H7 (cell line): Measurements from ENCODE around the gene PNMT. TPM values are rescaled to one million over a fixed set of nuclear protein-coding genes. Genes with fewer than 3 reads are reported as not detected.
"Not testable (repeated sequence)": the region's sequence is repeated elsewhere in the genome, so short reads cannot be mapped to it uniquely, and the experiment has no call there.

Experiments used
- DNase-seq: peaks from one replicate; pipeline ENCODE4 v3.0.0; 2012
- H3K27me3 ChIP-seq: 2 replicates; pipeline ENCODE4 v1.6.0; 2011; ENCODE audit warnings: mild to moderate bottlenecking, low read length; ENCODE audit not compliant: control insufficient read depth, insufficient read depth
- H3K36me3 ChIP-seq: replicated peaks from 2 replicates; pipeline ENCODE4 v1.5.1; 2011; ENCODE audit warnings: low read length; ENCODE audit not compliant: control insufficient read depth, insufficient read depth
- H3K4me3 ChIP-seq: 2 replicates; pipeline ENCODE4 v1.5.1; 2011; ENCODE audit warnings: low read depth, mild to moderate bottlenecking, control low read depth, low read length, moderate library complexity; ENCODE audit not compliant: insufficient read depth
- total RNA-seq: library from RNA; depleted of rRNA; stranded (reverse); fragments of >200 nt; shearing (Covaris generic); gene quantifications from 2 replicates; pipeline ENCODE4 v1.2.3, GENCODE V29; 2014

PNMT gene
- total RNA-seq, 1 experiment from 2014 or later = 2.4 TPM

GRCh38 chr17:39696731-39697130 is 28.5 kb downstream of the PNMT start:
- Histone ChIP-seq H3K27me3 (no peaks in the 10 kb centered on the region), H3K4me3 (no peak overlapping the region), H3K36me3 (no peaks in the 10 kb centered on the region)
- DNase-seq = no peak

- H3K27me3 ChIP-seq = no peaks in the 10 kb centered on the region
- H3K36me3 ChIP-seq = no peaks in the 10 kb centered on the region; the same call in 1 of the 2 replicates
- H3K4me3 ChIP-seq = no peak overlapping the region
- no peak for DNase-seq
Measured at GRCh38 chr17:39697961-39698360, 29.7 kb downstream of the PNMT start.

- not testable (repeated sequence) for H3K27me3 ChIP-seq, H3K36me3 ChIP-seq, DNase-seq
- H3K4me3 ChIP-seq = peak overlapping the region; percentile 95
Measured at GRCh38 chr17:39699157-39699817, 31.0 kb downstream of the PNMT start.

GRCh38 chr17:39699818-39700147 is 31.5 kb downstream of the PNMT start, which contains the start of gene ERBB2:
TSS of gene ERBB2 (plus strand) at chr17:39700064. CDS start at chr17:39700239, 175 bp downstream.
- Histone ChIP-seq H3K27me3 (no peaks in the 10 kb centered on the region), H3K4me3 (peak within 1 kb of the TSS; percentile 95), H3K36me3 (no peaks in the 10 kb centered on the region; the same call in 1 of the 2 replicates)
- peak; percentile 89 for DNase-seq

- Histone ChIP-seq H3K4me3 (peak overlapping the region; percentile 95), H3K36me3 (no peaks in the 10 kb centered on the region; the same call in 1 of the 2 replicates), H3K27me3 (no peaks in the 10 kb centered on the region)
- DNase-seq = peak; percentile 81
Measured at GRCh38 chr17:39700148-39700987, 32.1 kb downstream of the PNMT start.

- Histone ChIP-seq H3K27me3 (no peaks in the 10 kb centered on the region), H3K36me3 (no peaks in the 10 kb centered on the region; the same call in none of the 2 replicates), H3K4me3 (peak overlapping the region; percentile 95)
- DNase-seq = peak; percentile 70
Measured at GRCh38 chr17:39701012-39701783, 32.9 kb downstream of the PNMT start.

GRCh38 chr17:39701784-39702422 is 33.6 kb downstream of the PNMT start:
- no peaks in the 10 kb centered on the region for H3K27me3 ChIP-seq
- H3K4me3 ChIP-seq = peak overlapping the region; percentile 95
- no peak for DNase-seq
- H3K36me3 ChIP-seq = no peaks in the 10 kb centered on the region; the same call in none of the 2 replicates

- peaks cover 4% of the 10 kb centered on the region for H3K36me3 ChIP-seq
- no peak overlapping the region for H3K4me3 ChIP-seq
- no peaks in the 10 kb centered on the region for H3K27me3 ChIP-seq
- DNase-seq = no peak
Measured at GRCh38 chr17:39702901-39703893, 34.9 kb downstream of the PNMT start.

GRCh38 chr17:39703913-39704312 is 35.7 kb downstream of the PNMT start:
- no peak for DNase-seq
- Histone ChIP-seq H3K4me3 (no peak overlapping the region), H3K36me3 (peaks cover 11% of the 10 kb centered on the region), H3K27me3 (no peaks in the 10 kb centered on the region)

GRCh38 chr17:39704821-39705551 is 36.7 kb downstream of the PNMT start:
- Histone ChIP-seq H3K4me3 (no peak overlapping the region), H3K36me3 (peaks cover 15% of the 10 kb centered on the region), H3K27me3 (no peaks in the 10 kb centered on the region)
- peak; percentile 89 for DNase-seq

GRCh38 chr17:39705786-39706348 is 37.6 kb downstream of the PNMT start:
- H3K36me3 ChIP-seq = peaks cover 19% of the 10 kb centered on the region
- no peak for DNase-seq
- no peaks in the 10 kb centered on the region for H3K27me3 ChIP-seq
- H3K4me3 ChIP-seq = no peak overlapping the region

- H3K4me3 ChIP-seq = no peak overlapping the region
- no peak for DNase-seq
- peaks cover 20% of the 10 kb centered on the region for H3K36me3 ChIP-seq
- H3K27me3 ChIP-seq = no peaks in the 10 kb centered on the region
Measured at GRCh38 chr17:39706383-39706782, 38.1 kb downstream of the PNMT start.
